Neural cell (in vitro differentiated cells): ENCODE results near the gene ALDH1B1.
"Not testable (repeated sequence)": the region's sequence is repeated elsewhere in the genome, so short reads cannot be mapped to it uniquely, and the experiment has no call there.

Experiments
- EP300 ChIP-seq: fragments of 450-650 bp; conservative IDR thresholded peaks from 2 replicates; pipeline ENCODE4 v1.6.1; 2014; ENCODE audit warnings: antibody characterized with exemption, mild to moderate bottlenecking, moderate library complexity; ENCODE audit not compliant: poor library complexity, severe bottlenecking
- EZH2 ChIP-seq: fragments of 200-600, 300-800 bp; shearing (Covaris generic), sonication (generic); IDR thresholded peaks from 2 replicates; pipeline ENCODE4 v1.6.1; 2014; ENCODE audit warnings: antibody characterized with exemption, low read length, borderline replicate concordance, mild to moderate bottlenecking; ENCODE audit not compliant: insufficient read depth, poor library complexity, severe bottlenecking
- POLR2AphosphoS5 ChIP-seq: IDR thresholded peaks from 2 replicates; pipeline ENCODE4 v1.6.1; 2012
- RAD21 ChIP-seq: fragments of 450-650 bp; conservative IDR thresholded peaks from 2 replicates; pipeline ENCODE4 v1.6.1; 2014; ENCODE audit warnings: antibody characterized with exemption, mild to moderate bottlenecking, moderate library complexity
- REST ChIP-seq: IDR thresholded peaks from 2 replicates; pipeline ENCODE4 v1.6.1; 2012; ENCODE audit warnings: borderline replicate concordance
- TF ChIP-seq, protein P1 (sequence below): fragments of 450-650 bp; IDR thresholded peaks from 2 replicates; pipeline ENCODE4 v1.5.1; 2014; ENCODE audit warnings: antibody characterized with exemption, mild to moderate bottlenecking, moderate library complexity; ENCODE audit not compliant: poor library complexity, severe bottlenecking

DNA sequence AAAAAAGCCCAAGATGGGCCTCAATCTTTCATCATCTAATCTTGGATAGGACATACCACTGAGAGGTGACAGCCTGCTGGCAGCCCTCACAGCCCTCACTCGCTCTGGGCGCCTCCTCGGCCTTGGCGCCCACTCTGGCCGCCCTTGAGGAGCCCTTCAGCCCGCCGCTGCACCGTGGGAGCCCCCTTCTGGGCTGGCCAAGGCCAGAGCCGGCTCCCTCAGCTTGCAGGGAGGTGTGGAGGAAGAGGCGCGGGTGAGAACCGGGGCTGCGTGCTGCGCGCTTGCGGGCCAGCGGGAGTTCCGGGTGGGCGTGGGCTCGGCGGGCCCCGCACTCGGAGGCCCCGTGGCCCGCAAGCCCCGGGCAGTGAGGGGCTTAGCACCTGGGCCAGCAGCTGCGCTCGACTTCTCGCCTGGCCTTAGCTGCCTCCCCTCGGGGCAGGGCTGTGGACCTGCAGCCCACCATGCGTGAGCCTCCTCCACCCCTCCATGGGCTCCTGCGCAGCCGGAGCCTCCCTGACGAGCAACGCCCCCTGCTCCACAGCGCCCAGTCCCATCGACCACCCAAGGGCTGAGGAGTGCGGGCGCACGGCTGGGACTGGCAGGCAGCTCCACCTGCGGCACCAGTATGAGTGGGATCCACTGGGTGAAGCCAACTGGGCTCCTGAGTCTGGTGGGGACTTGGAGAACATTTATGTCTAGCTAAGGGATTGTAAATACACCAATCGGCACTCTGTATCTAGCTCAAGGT, 15.0 kb upstream of the ALDH1B1 start:
- TF ChIP-seq, protein P1, sequence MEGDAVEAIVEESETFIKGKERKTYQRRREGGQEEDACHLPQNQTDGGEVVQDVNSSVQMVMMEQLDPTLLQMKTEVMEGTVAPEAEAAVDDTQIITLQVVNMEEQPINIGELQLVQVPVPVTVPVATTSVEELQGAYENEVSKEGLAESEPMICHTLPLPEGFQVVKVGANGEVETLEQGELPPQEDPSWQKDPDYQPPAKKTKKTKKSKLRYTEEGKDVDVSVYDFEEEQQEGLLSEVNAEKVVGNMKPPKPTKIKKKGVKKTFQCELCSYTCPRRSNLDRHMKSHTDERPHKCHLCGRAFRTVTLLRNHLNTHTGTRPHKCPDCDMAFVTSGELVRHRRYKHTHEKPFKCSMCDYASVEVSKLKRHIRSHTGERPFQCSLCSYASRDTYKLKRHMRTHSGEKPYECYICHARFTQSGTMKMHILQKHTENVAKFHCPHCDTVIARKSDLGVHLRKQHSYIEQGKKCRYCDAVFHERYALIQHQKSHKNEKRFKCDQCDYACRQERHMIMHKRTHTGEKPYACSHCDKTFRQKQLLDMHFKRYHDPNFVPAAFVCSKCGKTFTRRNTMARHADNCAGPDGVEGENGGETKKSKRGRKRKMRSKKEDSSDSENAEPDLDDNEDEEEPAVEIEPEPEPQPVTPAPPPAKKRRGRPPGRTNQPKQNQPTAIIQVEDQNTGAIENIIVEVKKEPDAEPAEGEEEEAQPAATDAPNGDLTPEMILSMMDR = not testable (repeated sequence)
- not testable (repeated sequence) for TF ChIP-seq EP300, POLR2AphosphoS5, RAD21, REST, EZH2
